ENCODE results near the gene CYP1A2. TPM values are rescaled to one million over a fixed set of nuclear protein-coding genes. Genes with fewer than 3 reads are reported as not detected.
"Not testable (repeated sequence)": the region's sequence is repeated elsewhere in the genome, so short reads cannot be mapped to it uniquely, and the experiment has no call there.

The CYP1A2 gene
- not detected in 2 replicates for total RNA-seq (2014; rRNA removed; shearing (Covaris generic); ENCODE audit: low replicate concordance)

- in situ Hi-C loops (cut with HindIII; ENCODE audit: low pct_unique_long_range_greater_than_20kb, low sequenced_read_pairs), result no loop called here
- DNase-seq (ENCODE audit: low read depth), result no peak
Measured at GRCh38 chr15:74748322-74748946, at the start of gene CYP1A2. CYP1A2 (plus strand) TSS chr15:74748845; CDS start chr15:74749739, 894 bp downstream.

- in situ Hi-C loops (cut with HindIII; ENCODE audit: low pct_unique_long_range_greater_than_20kb, low sequenced_read_pairs), result no loop called here
Measured at GRCh38 chr15:74709011-74709410, 39.6 kb upstream of the CYP1A2 start.

GRCh38 chr15:74709892-74710291 lies 38.8 kb upstream of the CYP1A2 start:
- no peak for DNase-seq (ENCODE audit: low read depth)
- in situ Hi-C loops (cut with HindIII; ENCODE audit: low pct_unique_long_range_greater_than_20kb, low sequenced_read_pairs), result no loop called here

More at GRCh38 chr15:74709011-74709410, 39.6 kb upstream of the CYP1A2 start:
- DNase-seq (ENCODE audit: low read depth), result no peak

GRCh38 chr15:74710319-74711094 lies 38.1 kb upstream of the CYP1A2 start:
- in situ Hi-C loops (cut with HindIII; ENCODE audit: low pct_unique_long_range_greater_than_20kb, low sequenced_read_pairs), result no loop called here
- no peak for DNase-seq (ENCODE audit: low read depth)

GRCh38 chr15:74712311-74712710 lies 36.3 kb upstream of the CYP1A2 start:
- in situ Hi-C loops (cut with HindIII; ENCODE audit: low pct_unique_long_range_greater_than_20kb, low sequenced_read_pairs), result no loop called here
- DNase-seq (ENCODE audit: low read depth), result no peak

- in situ Hi-C loops (cut with HindIII; ENCODE audit: low pct_unique_long_range_greater_than_20kb, low sequenced_read_pairs), result no loop called here
- no peak for DNase-seq (ENCODE audit: low read depth)
Measured at GRCh38 chr15:74716651-74717050, 32.0 kb upstream of the CYP1A2 start.

- DNase-seq (ENCODE audit: low read depth), result no peak
- in situ Hi-C loops (cut with HindIII; ENCODE audit: low pct_unique_long_range_greater_than_20kb, low sequenced_read_pairs), result no loop called here
Measured at GRCh38 chr15:74722591-74722990, 26.1 kb upstream of the CYP1A2 start.

- no peak for DNase-seq (ENCODE audit: low read depth)
- in situ Hi-C loops (cut with HindIII; ENCODE audit: low pct_unique_long_range_greater_than_20kb, low sequenced_read_pairs), result no loop called here
Measured at GRCh38 chr15:74723187-74723586, 25.5 kb upstream of the CYP1A2 start.

- peak; percentile 48 for DNase-seq (ENCODE audit: low read depth)
- in situ Hi-C loops (cut with HindIII; ENCODE audit: low pct_unique_long_range_greater_than_20kb, low sequenced_read_pairs), result no loop called here
Measured at GRCh38 chr15:74723754-74724334, 24.8 kb upstream of the CYP1A2 start.

- DNase-seq (ENCODE audit: low read depth), result no peak
- in situ Hi-C loops (cut with HindIII; ENCODE audit: low pct_unique_long_range_greater_than_20kb, low sequenced_read_pairs), result no loop called here
Measured at GRCh38 chr15:74724570-74725224, 23.9 kb upstream of the CYP1A2 start.

GRCh38 chr15:74725225-74725774 lies 23.3 kb upstream of the CYP1A2 start, which contains the start of gene CYP1A1:
CYP1A1 (minus strand) TSS chr15:74725528; CDS start chr15:74723097, 2,431 bp downstream.
- in situ Hi-C loops (cut with HindIII; ENCODE audit: low pct_unique_long_range_greater_than_20kb, low sequenced_read_pairs), result no loop called here
- DNase-seq (ENCODE audit: low read depth), result peak; percentile 22

- in situ Hi-C loops (cut with HindIII; ENCODE audit: low pct_unique_long_range_greater_than_20kb, low sequenced_read_pairs), result no loop called here
- peak; percentile 32 for DNase-seq (ENCODE audit: low read depth)
Measured at GRCh38 chr15:74725845-74726773, 22.5 kb upstream of the CYP1A2 start.

- in situ Hi-C loops (cut with HindIII; ENCODE audit: low pct_unique_long_range_greater_than_20kb, low sequenced_read_pairs), result no loop called here
Measured at GRCh38 chr15:74726774-74727164, 21.9 kb upstream of the CYP1A2 start.

GRCh38 chr15:74727727-74728126 lies 20.9 kb upstream of the CYP1A2 start:
- in situ Hi-C loops (cut with HindIII; ENCODE audit: low pct_unique_long_range_greater_than_20kb, low sequenced_read_pairs), result no loop called here
- DNase-seq (ENCODE audit: low read depth), result no peak

More at GRCh38 chr15:74726774-74727164, 21.9 kb upstream of the CYP1A2 start:
- no peak for DNase-seq (ENCODE audit: low read depth)

- in situ Hi-C loops (cut with HindIII; ENCODE audit: low pct_unique_long_range_greater_than_20kb, low sequenced_read_pairs); DNase-seq (ENCODE audit: low read depth): not testable (repeated sequence)
Measured at GRCh38 chr15:74728699-74729098, 19.9 kb upstream of the CYP1A2 start.

- in situ Hi-C loops (cut with HindIII; ENCODE audit: low pct_unique_long_range_greater_than_20kb, low sequenced_read_pairs); DNase-seq (ENCODE audit: low read depth): not testable (repeated sequence)
Measured at GRCh38 chr15:74729372-74729771, 19.3 kb upstream of the CYP1A2 start.

- DNase-seq (ENCODE audit: low read depth), result no peak
- in situ Hi-C loops (cut with HindIII; ENCODE audit: low pct_unique_long_range_greater_than_20kb, low sequenced_read_pairs), result no loop called here
Measured at GRCh38 chr15:74730619-74731316, 17.9 kb upstream of the CYP1A2 start.
